CD4-positive, alpha-beta T cell treated with Interleukin-12 subunit alpha and Interleukin-12 subunit beta, for 1 hour (primary cell): Measurements from ENCODE around the gene CRMP1.

Experiments used
- DNase-seq: peaks from one replicate; pipeline ENCODE4 v3.0.0-alpha.2; 2020

Gene CRMP1

GRCh38 chr4:5790546-5790857, 102.4 kb downstream of the CRMP1 start:
- no peak for DNase-seq

GRCh38 chr4:5789141-5789540, 103.7 kb downstream of the CRMP1 start:
- DNase-seq = no peak

GRCh38 chr4:5788144-5788543, 104.7 kb downstream of the CRMP1 start:
- no peak for DNase-seq

GRCh38 chr4:5787311-5787710, 105.6 kb downstream of the CRMP1 start:
- DNase-seq = no peak

GRCh38 chr4:5785806-5786680, 106.8 kb downstream of the CRMP1 start:
- no peak for DNase-seq

- no peak for DNase-seq
These were observed 107.8 kb downstream of the CRMP1 start for GRCh38 chr4:5784960-5785611.

GRCh38 chr4:5784021-5784420, 108.9 kb downstream of the CRMP1 start:
- DNase-seq = no peak

- no peak for DNase-seq
These were observed 109.4 kb downstream of the CRMP1 start for GRCh38 chr4:5783486-5783885.

- no peak for DNase-seq
These were observed 109.9 kb downstream of the CRMP1 start for GRCh38 chr4:5782829-5783476.

- DNase-seq = no peak
These were observed 111.2 kb downstream of the CRMP1 start for GRCh38 chr4:5781691-5782090.

GRCh38 chr4:5780831-5781480, 111.9 kb downstream of the CRMP1 start:
- no peak for DNase-seq

- DNase-seq = no peak
These were observed 116.4 kb downstream of the CRMP1 start for GRCh38 chr4:5776510-5776909.

GRCh38 chr4:5774416-5775036, 118.4 kb downstream of the CRMP1 start:
- DNase-seq = no peak

- DNase-seq = no peak
These were observed 119.7 kb downstream of the CRMP1 start for GRCh38 chr4:5773271-5773555.

- no peak for DNase-seq
These were observed 120.2 kb downstream of the CRMP1 start for GRCh38 chr4:5772528-5773270.
